ENCODE measurements around the gene ZSWIM5. TPM values are rescaled to one million over a fixed set of nuclear protein-coding genes. Genes with fewer than 3 reads are reported as not detected.

The ZSWIM5 gene
- total RNA-seq, 1 donor from 2014 or later = 0.79 TPM

DNA sequence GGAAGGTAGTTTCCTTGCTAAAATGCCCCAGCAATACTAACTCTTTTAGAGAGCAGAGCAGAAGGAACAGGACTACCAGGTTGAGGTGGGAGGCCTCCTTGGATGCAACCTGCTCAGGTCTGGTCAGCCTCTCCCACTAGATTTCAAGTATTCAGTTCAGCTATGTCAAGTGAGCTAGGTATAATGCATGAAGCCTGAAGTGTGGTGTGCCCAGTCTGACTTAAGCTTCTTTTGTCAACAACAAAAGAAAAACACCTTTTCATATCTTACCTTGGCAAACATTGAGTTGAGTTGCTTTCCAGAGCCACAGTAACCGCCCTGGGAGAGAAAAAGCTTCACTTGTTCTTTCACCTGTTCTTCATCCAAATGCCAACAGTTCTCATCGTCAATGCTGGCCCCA, 146.6 kb downstream of the ZSWIM5 start:
- no peak overlapping the region for H3K4me3 ChIP-seq (ENCODE audit: insufficient read depth, low read depth, low read length)
- no peak for DNase-seq (ENCODE audit: low read depth)
- H3K4me2 ChIP-seq (ENCODE audit: low read length) = no peak overlapping the region
- no peak overlapping the region for H3K27ac Mint-ChIP-seq (ENCODE audit: unreplicated experiment)
- TF ChIP-seq EZH2 (IDR thresholded peaks at IDR 0.05; ENCODE audit: insufficient read depth, low read length) = no peak
- TF ChIP-seq, protein P1, sequence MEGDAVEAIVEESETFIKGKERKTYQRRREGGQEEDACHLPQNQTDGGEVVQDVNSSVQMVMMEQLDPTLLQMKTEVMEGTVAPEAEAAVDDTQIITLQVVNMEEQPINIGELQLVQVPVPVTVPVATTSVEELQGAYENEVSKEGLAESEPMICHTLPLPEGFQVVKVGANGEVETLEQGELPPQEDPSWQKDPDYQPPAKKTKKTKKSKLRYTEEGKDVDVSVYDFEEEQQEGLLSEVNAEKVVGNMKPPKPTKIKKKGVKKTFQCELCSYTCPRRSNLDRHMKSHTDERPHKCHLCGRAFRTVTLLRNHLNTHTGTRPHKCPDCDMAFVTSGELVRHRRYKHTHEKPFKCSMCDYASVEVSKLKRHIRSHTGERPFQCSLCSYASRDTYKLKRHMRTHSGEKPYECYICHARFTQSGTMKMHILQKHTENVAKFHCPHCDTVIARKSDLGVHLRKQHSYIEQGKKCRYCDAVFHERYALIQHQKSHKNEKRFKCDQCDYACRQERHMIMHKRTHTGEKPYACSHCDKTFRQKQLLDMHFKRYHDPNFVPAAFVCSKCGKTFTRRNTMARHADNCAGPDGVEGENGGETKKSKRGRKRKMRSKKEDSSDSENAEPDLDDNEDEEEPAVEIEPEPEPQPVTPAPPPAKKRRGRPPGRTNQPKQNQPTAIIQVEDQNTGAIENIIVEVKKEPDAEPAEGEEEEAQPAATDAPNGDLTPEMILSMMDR (IDR thresholded peaks at IDR 0.05; ENCODE audit: insufficient read depth, low read depth, low read length) = no peak
- no peaks in the 10 kb centered on the region for H3K36me3 Mint-ChIP-seq (ENCODE audit: low read depth, unreplicated experiment)
- no peak overlapping the region for H3K27ac ChIP-seq (ENCODE audit: low read depth, low read length)
- no peaks in the 10 kb centered on the region for H3K79me2 ChIP-seq (ENCODE audit: insufficient read depth, low read length)
- no peak overlapping the region for H3K9ac ChIP-seq (ENCODE audit: low read length)
- no peaks in the 10 kb centered on the region for H3K9me3 Mint-ChIP-seq (ENCODE audit: unreplicated experiment)
- no peaks in the 10 kb centered on the region for H4K20me1 ChIP-seq (ENCODE audit: insufficient read depth, low read length)
- no peaks in the 10 kb centered on the region for H3K9me3 ChIP-seq (ENCODE audit: insufficient read depth, low read depth, low read length)
- H3K4me1 Mint-ChIP-seq (ENCODE audit: low read depth, unreplicated experiment) = no peaks in the 10 kb centered on the region
- H3K27me3 Mint-ChIP-seq (ENCODE audit: low read depth, unreplicated experiment) = peaks cover 1% of the 10 kb centered on the region
- no peaks in the 10 kb centered on the region for H3K36me3 ChIP-seq (ENCODE audit: insufficient read depth, low read length)
- H3K4me1 ChIP-seq (ENCODE audit: insufficient read depth, low read length) = no peaks in the 10 kb centered on the region
- no peaks in the 10 kb centered on the region for H3K27me3 ChIP-seq (ENCODE audit: insufficient read depth, low read length)
- FAIRE-seq = no peak
- H3K4me3 Mint-ChIP-seq (ENCODE audit: unreplicated experiment) = no peak overlapping the region
- no peak overlapping the region for H2AFZ ChIP-seq (ENCODE audit: low read depth, low read length)

DNA sequence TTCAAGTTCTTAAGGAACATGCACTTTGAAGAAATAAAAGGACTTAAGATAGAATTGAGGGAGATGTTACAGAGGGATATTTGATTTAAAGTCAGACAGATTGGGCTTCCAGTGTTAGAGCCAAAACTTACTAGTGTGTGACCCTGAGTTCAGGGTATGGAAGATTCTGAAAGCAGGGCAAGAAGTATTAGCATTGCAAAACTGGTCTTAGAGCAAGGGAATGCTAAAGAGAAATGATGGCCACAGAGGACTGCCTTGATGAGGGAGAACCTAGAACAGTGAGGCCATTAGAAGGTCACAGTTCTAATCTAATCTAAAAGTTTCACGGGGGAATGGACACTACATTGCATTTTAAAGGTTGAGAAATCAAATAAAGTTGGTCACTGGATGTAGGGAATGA, 148.9 kb downstream of the ZSWIM5 start:
- Mint-ChIP-seq H3K27ac (ENCODE audit: unreplicated experiment) (no peak overlapping the region), H3K9me3 (ENCODE audit: unreplicated experiment) (no peaks in the 10 kb centered on the region), H3K27me3 (ENCODE audit: low read depth, unreplicated experiment) (peaks cover 1% of the 10 kb centered on the region), H3K4me1 (ENCODE audit: low read depth, unreplicated experiment) (no peaks in the 10 kb centered on the region), H3K36me3 (ENCODE audit: low read depth, unreplicated experiment) (no peaks in the 10 kb centered on the region), H3K4me3 (ENCODE audit: unreplicated experiment) (no peak overlapping the region)
- Histone ChIP-seq H3K4me3 (ENCODE audit: insufficient read depth, low read depth, low read length) (no peak overlapping the region), H3K4me1 (ENCODE audit: insufficient read depth, low read length) (no peaks in the 10 kb centered on the region), H2AFZ (ENCODE audit: low read depth, low read length) (no peak overlapping the region), H3K27ac (ENCODE audit: low read depth, low read length) (no peak overlapping the region), H3K36me3 (ENCODE audit: insufficient read depth, low read length) (no peaks in the 10 kb centered on the region), H3K27me3 (ENCODE audit: insufficient read depth, low read length) (no peaks in the 10 kb centered on the region), H3K9ac (ENCODE audit: low read length) (no peak overlapping the region), H3K9me3 (ENCODE audit: insufficient read depth, low read depth, low read length) (no peaks in the 10 kb centered on the region), H4K20me1 (ENCODE audit: insufficient read depth, low read length) (no peaks in the 10 kb centered on the region), H3K4me2 (ENCODE audit: low read length) (no peak overlapping the region), H3K79me2 (ENCODE audit: insufficient read depth, low read length) (no peaks in the 10 kb centered on the region)
- no peak for TF ChIP-seq EZH2 (IDR thresholded peaks at IDR 0.05; ENCODE audit: insufficient read depth, low read length)
- TF ChIP-seq, protein P1 (IDR thresholded peaks at IDR 0.05; ENCODE audit: insufficient read depth, low read depth, low read length) = no peak
- DNase-seq (ENCODE audit: low read depth) = no peak
- FAIRE-seq = no peak

DNA sequence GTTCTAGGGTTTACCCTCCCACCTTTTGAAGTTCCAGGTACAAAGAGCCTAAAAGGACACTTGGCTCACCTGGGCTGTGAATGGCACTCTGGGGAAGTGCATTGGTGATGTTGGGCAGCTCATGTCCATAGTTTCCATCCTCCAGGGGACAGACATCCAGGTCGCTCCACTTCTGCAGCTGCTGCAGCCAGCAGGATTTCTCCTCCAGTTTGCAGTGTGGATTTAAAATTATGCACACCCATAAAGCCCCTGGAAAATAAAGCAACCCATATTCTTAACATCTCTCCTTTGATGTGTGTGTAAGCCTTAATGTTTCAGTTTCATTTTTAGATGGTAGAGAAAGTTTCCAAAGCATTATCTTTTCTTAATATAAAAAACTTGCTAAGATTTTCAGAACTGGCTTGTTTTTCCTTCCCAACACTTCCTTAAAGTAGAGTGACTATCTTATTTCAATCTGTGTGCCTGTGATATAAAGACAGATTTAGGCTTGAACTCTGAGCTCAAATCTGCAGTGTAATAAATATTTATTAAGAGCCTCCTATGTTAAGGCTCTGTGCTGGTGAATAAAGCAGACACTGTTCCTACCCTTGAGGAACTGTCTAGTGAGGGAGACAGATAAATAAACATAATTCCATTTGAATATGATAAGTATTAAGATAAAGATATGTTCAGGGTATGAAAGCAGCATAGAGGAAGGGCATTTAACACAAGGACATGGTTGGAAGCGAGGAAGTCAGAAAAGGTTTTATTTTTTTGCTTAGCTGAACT, 155.2 kb downstream of the ZSWIM5 start:
- Mint-ChIP-seq H3K36me3 (ENCODE audit: low read depth, unreplicated experiment) (no peaks in the 10 kb centered on the region), H3K27me3 (ENCODE audit: low read depth, unreplicated experiment) (no peaks in the 10 kb centered on the region), H3K4me3 (ENCODE audit: unreplicated experiment) (no peak overlapping the region), H3K4me1 (ENCODE audit: low read depth, unreplicated experiment) (no peaks in the 10 kb centered on the region), H3K27ac (ENCODE audit: unreplicated experiment) (no peak overlapping the region), H3K9me3 (ENCODE audit: unreplicated experiment) (no peaks in the 10 kb centered on the region)
- H3K9ac ChIP-seq (ENCODE audit: low read length) = no peak overlapping the region
- H3K4me3 ChIP-seq (ENCODE audit: insufficient read depth, low read depth, low read length) = no peak overlapping the region
- FAIRE-seq (no peak), DNase-seq (ENCODE audit: low read depth) (no peak)
- no peaks in the 10 kb centered on the region for H3K27me3 ChIP-seq (ENCODE audit: insufficient read depth, low read length)
- TF ChIP-seq, protein P1 (IDR thresholded peaks at IDR 0.05; ENCODE audit: insufficient read depth, low read depth, low read length) = no peak
- TF ChIP-seq EZH2 (IDR thresholded peaks at IDR 0.05; ENCODE audit: insufficient read depth, low read length) = no peak
- no peaks in the 10 kb centered on the region for H3K36me3 ChIP-seq (ENCODE audit: insufficient read depth, low read length)
- no peaks in the 10 kb centered on the region for H4K20me1 ChIP-seq (ENCODE audit: insufficient read depth, low read length)
- no peak overlapping the region for H2AFZ ChIP-seq (ENCODE audit: low read depth, low read length)
- H3K9me3 ChIP-seq (ENCODE audit: insufficient read depth, low read depth, low read length) = no peaks in the 10 kb centered on the region
- H3K4me2 ChIP-seq (ENCODE audit: low read length) = no peak overlapping the region
- H3K79me2 ChIP-seq (ENCODE audit: insufficient read depth, low read length) = no peaks in the 10 kb centered on the region
- no peaks in the 10 kb centered on the region for H3K4me1 ChIP-seq (ENCODE audit: insufficient read depth, low read length)
- no peak overlapping the region for H3K27ac ChIP-seq (ENCODE audit: low read depth, low read length)

Data from astrocyte (in vitro differentiated cells and primary cell).